HepG2 (cell line): ENCODE measurements around the gene CLEC20A. TPM values are rescaled to one million over a fixed set of nuclear protein-coding genes. Genes with fewer than 3 reads are reported as not detected.

Source experiments
- DZIP1 ChIP-seq: sonication (generic); formaldehyde crosslinking; IDR thresholded peaks from 2 replicates; pipeline ENCODE4 v1.5.0; 2020; ENCODE audit warnings: mild to moderate bottlenecking, missing genetic modification reagents
- IKZF1 ChIP-seq: fragments of 450-650 bp; IDR thresholded peaks from 2 replicates; pipeline ENCODE4 v1.7.1; 2016
- NFYC ChIP-seq: IDR thresholded peaks from 2 replicates; pipeline ENCODE4 v1.6.1; 2016; ENCODE audit warnings: missing genetic modification reagents, missing compliant biosample characterization
- TP53 ChIP-seq: sonication (generic); formaldehyde crosslinking; conservative IDR thresholded peaks from 2 replicates; pipeline ENCODE4 v1.4.0; 2020; ENCODE audit warnings: missing genetic modification reagents
- ZNF318 ChIP-seq: sonication (generic); formaldehyde crosslinking; IDR thresholded peaks from 2 replicates; pipeline ENCODE4 v1.4.0; 2020; ENCODE audit warnings: mild to moderate bottlenecking, missing genetic modification reagents
- ZNF607 ChIP-seq: sonication (generic); formaldehyde crosslinking; IDR thresholded peaks from 2 replicates; pipeline ENCODE4 v1.5.1; 2020; ENCODE audit warnings: missing genetic modification reagents, mild to moderate bottlenecking, borderline replicate concordance
- ZNF780A ChIP-seq: sonication (generic); formaldehyde crosslinking; IDR thresholded peaks from 2 replicates; pipeline ENCODE4 v1.8.0; 2022; ENCODE audit warnings: mild to moderate bottlenecking, missing genetic modification reagents, moderate library complexity
- ZNF839 ChIP-seq: sonication (generic); formaldehyde crosslinking; IDR thresholded peaks from 2 replicates; pipeline ENCODE4 v1.4.0; 2020; ENCODE audit warnings: missing genetic modification reagents, mild to moderate bottlenecking, borderline replicate concordance
- polyA plus RNA-seq, 8 experiments: library from polyadenylated mRNA; depleted of rRNA in 3 of 8; stranded (reverse) in 7 of 8; unstranded in 1 of 8; fragments of >200 nt; fragmentation: Illumina TruSeq in 4 of 8; extraction: Trizol in 4 of 8; gene quantifications; 2 replicates each; pipeline versions ENCODE4 v1.2.1 to v1.2.3, GENCODE V29; 2011 to 2016; ENCODE audit warnings: low read depth in 4 of 8, missing spikeins in 1 of 8, mixed read lengths in 1 of 8; ENCODE audit not compliant: insufficient read depth in 1 of 8
- total RNA-seq, 5 experiments: library from RNA; depleted of rRNA; stranded (reverse); fragments of >200 nt; fragmentation: Illumina TruSeq; extraction: Trizol; gene quantifications; 2 replicates each; pipeline ENCODE4 v1.2.3, GENCODE V29; 2016; ENCODE audit warnings: low read depth in 1 of 5
- TF ChIP-seq, protein P1 (sequence below): sonication (generic); formaldehyde crosslinking; IDR thresholded peaks from 2 replicates; pipeline ENCODE4 v1.4.0; 2020; ENCODE audit warnings: missing genetic modification reagents, borderline replicate concordance
- TF ChIP-seq, protein P2 (sequence below): sonication (generic); formaldehyde crosslinking; IDR thresholded peaks from 2 replicates; pipeline ENCODE4 v1.8.1; 2023; ENCODE audit warnings: missing genetic modification reagents, inconsistent platforms, borderline replicate concordance
- TF ChIP-seq, protein P3 (sequence below): sonication (generic); formaldehyde crosslinking; IDR thresholded peaks from 2 replicates; pipeline ENCODE4 v1.5.1; 2020; ENCODE audit warnings: mild to moderate bottlenecking, missing genetic modification reagents, moderate library complexity

Gene CLEC20A
- total and polyA plus RNA-seq, 2 of the 13 experiments (the other 11 are each of a cell fraction or from before 2014, with no cell fraction given) = not detected

GRCh38 chr1:178542554-178543289 lies 46.0 kb upstream of the CLEC20A start (continued):
- TF ChIP-seq, protein P1, sequence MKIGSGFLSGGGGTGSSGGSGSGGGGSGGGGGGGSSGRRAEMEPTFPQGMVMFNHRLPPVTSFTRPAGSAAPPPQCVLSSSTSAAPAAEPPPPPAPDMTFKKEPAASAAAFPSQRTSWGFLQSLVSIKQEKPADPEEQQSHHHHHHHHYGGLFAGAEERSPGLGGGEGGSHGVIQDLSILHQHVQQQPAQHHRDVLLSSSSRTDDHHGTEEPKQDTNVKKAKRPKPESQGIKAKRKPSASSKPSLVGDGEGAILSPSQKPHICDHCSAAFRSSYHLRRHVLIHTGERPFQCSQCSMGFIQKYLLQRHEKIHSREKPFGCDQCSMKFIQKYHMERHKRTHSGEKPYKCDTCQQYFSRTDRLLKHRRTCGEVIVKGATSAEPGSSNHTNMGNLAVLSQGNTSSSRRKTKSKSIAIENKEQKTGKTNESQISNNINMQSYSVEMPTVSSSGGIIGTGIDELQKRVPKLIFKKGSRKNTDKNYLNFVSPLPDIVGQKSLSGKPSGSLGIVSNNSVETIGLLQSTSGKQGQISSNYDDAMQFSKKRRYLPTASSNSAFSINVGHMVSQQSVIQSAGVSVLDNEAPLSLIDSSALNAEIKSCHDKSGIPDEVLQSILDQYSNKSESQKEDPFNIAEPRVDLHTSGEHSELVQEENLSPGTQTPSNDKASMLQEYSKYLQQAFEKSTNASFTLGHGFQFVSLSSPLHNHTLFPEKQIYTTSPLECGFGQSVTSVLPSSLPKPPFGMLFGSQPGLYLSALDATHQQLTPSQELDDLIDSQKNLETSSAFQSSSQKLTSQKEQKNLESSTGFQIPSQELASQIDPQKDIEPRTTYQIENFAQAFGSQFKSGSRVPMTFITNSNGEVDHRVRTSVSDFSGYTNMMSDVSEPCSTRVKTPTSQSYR (CRISPR knock-in tag) = no peak
- no peak for TF ChIP-seq TP53 (CRISPR knock-in tag)
- no peak for TF ChIP-seq NFYC (CRISPR knock-in tag)
- no peak for TF ChIP-seq ZNF318
- TF ChIP-seq, protein P2, sequence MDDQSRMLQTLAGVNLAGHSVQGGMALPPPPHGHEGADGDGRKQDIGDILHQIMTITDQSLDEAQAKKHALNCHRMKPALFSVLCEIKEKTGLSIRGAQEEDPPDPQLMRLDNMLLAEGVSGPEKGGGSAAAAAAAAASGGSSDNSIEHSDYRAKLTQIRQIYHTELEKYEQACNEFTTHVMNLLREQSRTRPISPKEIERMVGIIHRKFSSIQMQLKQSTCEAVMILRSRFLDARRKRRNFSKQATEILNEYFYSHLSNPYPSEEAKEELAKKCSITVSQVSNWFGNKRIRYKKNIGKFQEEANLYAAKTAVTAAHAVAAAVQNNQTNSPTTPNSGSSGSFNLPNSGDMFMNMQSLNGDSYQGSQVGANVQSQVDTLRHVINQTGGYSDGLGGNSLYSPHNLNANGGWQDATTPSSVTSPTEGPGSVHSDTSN (CRISPR knock-in tag) = no peak
- TF ChIP-seq, protein P3, sequence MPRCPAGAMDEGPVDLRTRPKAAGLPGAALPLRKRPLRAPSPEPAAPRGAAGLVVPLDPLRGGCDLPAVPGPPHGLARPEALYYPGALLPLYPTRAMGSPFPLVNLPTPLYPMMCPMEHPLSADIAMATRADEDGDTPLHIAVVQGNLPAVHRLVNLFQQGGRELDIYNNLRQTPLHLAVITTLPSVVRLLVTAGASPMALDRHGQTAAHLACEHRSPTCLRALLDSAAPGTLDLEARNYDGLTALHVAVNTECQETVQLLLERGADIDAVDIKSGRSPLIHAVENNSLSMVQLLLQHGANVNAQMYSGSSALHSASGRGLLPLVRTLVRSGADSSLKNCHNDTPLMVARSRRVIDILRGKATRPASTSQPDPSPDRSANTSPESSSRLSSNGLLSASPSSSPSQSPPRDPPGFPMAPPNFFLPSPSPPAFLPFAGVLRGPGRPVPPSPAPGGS (CRISPR knock-in tag) = no peak
- no peak for TF ChIP-seq ZNF780A
- TF ChIP-seq ZNF607 (CRISPR knock-in tag) = 0 out of 2 replicates have a peak, but pooled peaks have one; percentile 16
- no peak for TF ChIP-seq IKZF1
- no peak for TF ChIP-seq ZNF839
- TF ChIP-seq DZIP1 (CRISPR knock-in tag) = no peak
